Right lobe of liver (tissue), 6 donors: ENCODE measurements around the gene SPOP. TPM values are rescaled to one million over a fixed set of nuclear protein-coding genes. Genes with fewer than 3 reads are reported as not detected.

Source experiments
- ATAC-seq, 4 donors: fragments of 200-7000 bp; cut with Tn5 transposase; one replicate each; pipeline ENCODE4 v1.9.1; 2020; ENCODE audit warnings: mild to moderate bottlenecking in 4 of 4, moderate library complexity in 4 of 4
- DNase-seq, 3 donors: peaks; one replicate each; pipeline ENCODE4 v3.0.0-alpha.2; 2020
- H3K27ac ChIP-seq, 3 donors: fragments of 200-600 bp; one replicate each; pipeline ENCODE4 v1.8.0; 2022
- H3K27me3 ChIP-seq, 2 donors: fragments of 200-600 bp; one replicate each; pipeline ENCODE4 v1.8.0; 2022
- H3K36me3 ChIP-seq, 4 donors: fragments of 200-600 bp; sonication (generic) in 1 of 4; one replicate each; pipeline versions ENCODE4 v1.5.1 to v1.8.0; 2017 to 2022; ENCODE audit warnings: control low read depth in 1 of 4
- H3K4me1 ChIP-seq, 4 donors: fragments of 200-600 bp; sonication (generic) in 1 of 4; one replicate each; pipeline versions ENCODE4 v1.5.1 to v1.8.0; 2017 to 2022; ENCODE audit warnings: control low read depth in 1 of 4
- H3K4me3 ChIP-seq, 3 donors: fragments of 200-600 bp; one replicate each; pipeline ENCODE4 v1.8.0; 2022
- H3K9me3 ChIP-seq, 4 donors: fragments of 200-600 bp; sonication (generic) in 1 of 4; one replicate each; pipeline versions ENCODE4 v1.5.1 to v1.8.0; 2017 to 2022; ENCODE audit warnings: control low read depth in 1 of 4
- CTCF ChIP-seq, 4 donors: fragments of 200-600 bp in 3 of 4; fragments of 450-650 bp in 1 of 4; IDR thresholded peaks; one replicate each; pipeline versions ENCODE4 v1.5.1 to v1.8.0; 2016 to 2022; ENCODE audit warnings: antibody characterized with exemption in 4 of 4, mild to moderate bottlenecking in 2 of 4
- POLR2A ChIP-seq: fragments of 450-650 bp; IDR thresholded peaks from one replicate; pipeline ENCODE4 v1.6.1; 2017; ENCODE audit warnings: antibody characterized with exemption, mild to moderate bottlenecking
- WGBS: methylation state at CpG from one replicate; pipeline ENCODE4 v1.1.6; 2018; ENCODE audit warnings: low coverage, low lambda C conversion rate; ENCODE audit not compliant: insufficient coverage; ENCODE audit errors: missing lambda C conversion rate; 5-methylcytosine and 5-hydroxymethylcytosine counted together
- intact Hi-C, 2 donors: fragments of 100-400 bp; cut with DNase I; formaldehyde crosslinking; loops; one replicate each; pipeline versions ENCODE4 v1.11.2 to v1.14.1; 2022
- total RNA-seq, 6 experiments: library from RNA; depleted of rRNA in 2 of 6; stranded (reverse); fragments of >200 nt in 2 of 6; fragmentation: NEBNext Ultra II Directional in 3 of 6; extraction: Animal tissue kit (Norgen Biotek cat#: 25700) in 3 of 6; gene quantifications; one replicate each; pipeline versions ENCODE4 v1.1.0 to v1.2.4, GENCODE V29; 2016 to 2023
- donor health status: DM: no; HTN: yes; CAD: no.
- donor health status: DM: no; HTN: no; CAD: no.
- donor health status: DM: no; HTN: no; CAD: no.
- donor health status: DM: no; HTN: yes; CAD: no.
- donor health status: DM: no; HTN: yes; CAD: no.

SPOP gene
- total RNA-seq, 6 experiments from 2014 or later = 26.9 to 41.0 (median 34.1) TPM

DNA sequence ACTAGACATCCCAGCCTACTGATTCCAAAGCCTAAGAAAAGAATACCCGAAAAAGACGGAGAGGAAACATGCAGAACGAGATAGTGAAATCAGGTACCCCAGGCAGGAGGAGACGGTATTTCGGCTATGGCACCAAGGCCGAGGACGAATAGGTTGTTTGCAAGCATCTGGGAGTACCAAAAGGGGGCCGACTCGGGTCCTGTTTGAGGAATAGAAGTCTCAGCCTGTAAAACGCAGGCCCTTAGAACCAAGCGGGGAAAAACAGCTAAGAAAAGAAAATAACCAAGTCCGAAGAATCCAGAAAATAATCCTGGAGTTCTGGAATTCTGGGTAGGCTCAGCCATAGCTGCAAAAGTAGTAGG, 29.3 kb upstream of the SPOP start:
- DNase-seq (no peak), ATAC-seq (no peak)
- WGBS = 1% methylated on average over 12 of the region's 12 CpGs
- H3K27me3 ChIP-seq = no peaks in the 10 kb centered on the region
- H3K27ac ChIP-seq = peak overlapping the region; percentile 97 to 100 (median 99)
- no peak for TF ChIP-seq CTCF (IDR thresholded peaks at IDR 0.05)
- no peak for TF ChIP-seq POLR2A
- H3K4me3 ChIP-seq = peak overlapping the region; percentile 92 to 99 (median 92)
- peaks cover 0 to 30% (median 3%) of the 10 kb centered on the region in 4 donors for H3K4me1 ChIP-seq
- H3K9me3 ChIP-seq = no peaks in the 10 kb centered on the region
- intact Hi-C loops = loop anchor here in 1 of 2 donors (5.0 kb wide), 1 partner anchor 70 kb away; no protein-coding TSS in a partner anchor
- peaks cover 13 to 29% (median 20%) of the 10 kb centered on the region in 4 donors for H3K36me3 ChIP-seq

- ATAC-seq = no peak
- Histone ChIP-seq H3K4me3 (no peak overlapping the region), H3K36me3 (peaks cover 13 to 49% (median 38%) of the 10 kb centered on the region in 4 donors), H3K4me1 (peaks cover 0 to 30% (median 3%) of the 10 kb centered on the region in 4 donors), H3K27me3 (no peaks in the 10 kb centered on the region), H3K27ac (no peak overlapping the region), H3K9me3 (no peaks in the 10 kb centered on the region)
- intact Hi-C loops = loop anchor here in 1 of 2 donors (5.0 kb wide), 1 partner anchor 72 kb away; no protein-coding TSS in a partner anchor
- no peak for DNase-seq
- no peak for TF ChIP-seq POLR2A
- no peak for TF ChIP-seq CTCF (IDR thresholded peaks at IDR 0.05)
Observed at GRCh38 chr17:49705254-49705653, 27.4 kb upstream of the SPOP start.

GRCh38 chr17:49703557-49704277, 25.8 kb upstream of the SPOP start:
- no peak overlapping the region for H3K4me3 ChIP-seq
- WGBS = 19% methylated on average over 4 of the region's 6 CpGs
- H3K4me1 ChIP-seq = peaks cover 0 to 30% (median 3%) of the 10 kb centered on the region in 4 donors
- no peak for TF ChIP-seq POLR2A
- TF ChIP-seq CTCF (IDR thresholded peaks at IDR 0.05) = peak; percentile 65 to 80 (median 67)
- ATAC-seq (peak; percentile 66 to 74 (median 70)), DNase-seq (peak; percentile 55 to 85 (median 73))
- H3K27me3 ChIP-seq = no peaks in the 10 kb centered on the region
- H3K9me3 ChIP-seq = no peaks in the 10 kb centered on the region
- peak overlapping the region in 1 of 3 donors; percentile 32 for H3K27ac ChIP-seq
- intact Hi-C loops = no loop called here
- peaks cover 13 to 55% (median 40%) of the 10 kb centered on the region in 4 donors for H3K36me3 ChIP-seq

GRCh38 chr17:49700960-49701359, 23.1 kb upstream of the SPOP start:
- no peak for TF ChIP-seq POLR2A
- no peak for TF ChIP-seq CTCF (IDR thresholded peaks at IDR 0.05)
- H3K36me3 ChIP-seq = peaks cover 13 to 55% (median 40%) of the 10 kb centered on the region in 4 donors
- WGBS = 83% methylated on average over 5 of the region's 6 CpGs

More at GRCh38 chr17:49700960-49701359, 23.1 kb upstream of the SPOP start:
- DNase-seq (no peak), ATAC-seq (no peak)
- intact Hi-C loops = no loop called here
- Histone ChIP-seq H3K4me1 (peaks cover 0 to 15% (median 3%) of the 10 kb centered on the region in 4 donors), H3K27me3 (no peaks in the 10 kb centered on the region), H3K9me3 (no peaks in the 10 kb centered on the region), H3K27ac (no peak overlapping the region), H3K4me3 (no peak overlapping the region)
